ENCODE data around the gene KRR1. TPM values are rescaled to one million over a fixed set of nuclear protein-coding genes. Genes with fewer than 3 reads are reported as not detected.
A peak's percentile ranks its signal among the peaks of the same experiment; 100 is the strongest.
"Not testable (repeated sequence)": the region's sequence is repeated elsewhere in the genome, so short reads cannot be mapped to it uniquely, and the experiment has no call there.

KRR1 gene
- total RNA-seq, 1 donor from 2014 or later, result 21.4 TPM

- H3K9me3 ChIP-seq, result no peaks in the 10 kb centered on the region
- H3K27me3 ChIP-seq, result no peaks in the 10 kb centered on the region
- H3K27ac ChIP-seq, result no peak overlapping the region
- DNase-seq (ENCODE audit: extremely low spot score in 2 of 2), result no peak
- intact Hi-C loops (cut with DNase I), result loop anchor here (5.0 kb wide), 1 partner anchor 510 kb away; no protein-coding TSS in a partner anchor
- H3K4me3 ChIP-seq, result no peak overlapping the region
- H3K36me3 ChIP-seq, result no peaks in the 10 kb centered on the region
- peak; percentile 25 to 66 (median 58) for TF ChIP-seq CTCF (IDR thresholded peaks at IDR 0.05)
- TF ChIP-seq POLR2A (IDR thresholded peaks at IDR 0.05), result no peak
- no peak for TF ChIP-seq POLR2AphosphoS5 (IDR thresholded peaks at IDR 0.05; ENCODE audit: insufficient read depth in 1 of 2, low read depth in 1 of 2)
- no peaks in the 10 kb centered on the region for H3K4me1 ChIP-seq
Measured at GRCh38 chr12:75526655-75527511, 15.5 kb upstream of the KRR1 start.

GRCh38 chr12:75525263-75525662, 13.9 kb upstream of the KRR1 start:
- intact Hi-C loops (cut with DNase I), result loop anchor here (5.0 kb wide), 1 partner anchor 512 kb away; no protein-coding TSS in a partner anchor
- no peaks in the 10 kb centered on the region for H3K36me3 ChIP-seq
- H3K27me3 ChIP-seq, result no peaks in the 10 kb centered on the region
- no peaks in the 10 kb centered on the region for H3K9me3 ChIP-seq
- H3K4me3 ChIP-seq, result no peak overlapping the region
- no peak overlapping the region for H3K27ac ChIP-seq
- no peaks in the 10 kb centered on the region for H3K4me1 ChIP-seq
- no peak for TF ChIP-seq POLR2A (IDR thresholded peaks at IDR 0.05)
- TF ChIP-seq POLR2AphosphoS5 (IDR thresholded peaks at IDR 0.05; ENCODE audit: insufficient read depth in 1 of 2, low read depth in 1 of 2), result no peak
- TF ChIP-seq CTCF (IDR thresholded peaks at IDR 0.05), result no peak
- no peak for DNase-seq (ENCODE audit: extremely low spot score in 2 of 2)

- H3K27me3 ChIP-seq; H3K9me3 ChIP-seq; DNase-seq (ENCODE audit: extremely low spot score in 2 of 2); H3K4me1 ChIP-seq; H3K36me3 ChIP-seq; H3K4me3 ChIP-seq; intact Hi-C loops (cut with DNase I); H3K27ac ChIP-seq: not testable (repeated sequence)
Measured at GRCh38 chr12:75522124-75522523, 10.7 kb upstream of the KRR1 start.

GRCh38 chr12:75521224-75521623, 9.8 kb upstream of the KRR1 start:
- H3K36me3 ChIP-seq; intact Hi-C loops (cut with DNase I); H3K4me3 ChIP-seq; H3K4me1 ChIP-seq; DNase-seq (ENCODE audit: extremely low spot score in 2 of 2); H3K27ac ChIP-seq; H3K27me3 ChIP-seq; H3K9me3 ChIP-seq: not testable (repeated sequence)

GRCh38 chr12:75509621-75510020, 1.8 kb downstream of the KRR1 start:
- TF ChIP-seq POLR2A (IDR thresholded peaks at IDR 0.05), result no peak
- no peak for TF ChIP-seq POLR2AphosphoS5 (IDR thresholded peaks at IDR 0.05; ENCODE audit: insufficient read depth in 1 of 2, low read depth in 1 of 2)
- TF ChIP-seq CTCF (IDR thresholded peaks at IDR 0.05), result no peak
- no peak overlapping the region for H3K4me3 ChIP-seq
- H3K9me3 ChIP-seq, result no peaks in the 10 kb centered on the region
- H3K4me1 ChIP-seq, result peaks cover 25% of the 10 kb centered on the region
- intact Hi-C loops (cut with DNase I), result loop anchor here (10.0 kb wide), 1 partner anchor 175 kb away; the partner anchor contains the start of genes CAPS2 and GLIPR1L1
- no peak for DNase-seq (ENCODE audit: extremely low spot score in 2 of 2)
- H3K27me3 ChIP-seq, result no peaks in the 10 kb centered on the region
- H3K36me3 ChIP-seq, result no peaks in the 10 kb centered on the region
- no peak overlapping the region for H3K27ac ChIP-seq

- no peaks in the 10 kb centered on the region for H3K27me3 ChIP-seq
- no peaks in the 10 kb centered on the region for H3K9me3 ChIP-seq
- peaks cover 25% of the 10 kb centered on the region for H3K4me1 ChIP-seq
- no peak overlapping the region for H3K27ac ChIP-seq
- peaks cover 0 to 8% of the 10 kb centered on the region in 2 donors for H3K36me3 ChIP-seq
- no peak for DNase-seq (ENCODE audit: extremely low spot score in 2 of 2)
- no peak overlapping the region for H3K4me3 ChIP-seq
- intact Hi-C loops (cut with DNase I), result loop anchor here (10.0 kb wide), 1 partner anchor 173 kb away; the partner anchor contains the start of genes CAPS2 and GLIPR1L1
- TF ChIP-seq POLR2AphosphoS5 (IDR thresholded peaks at IDR 0.05; ENCODE audit: insufficient read depth in 1 of 2, low read depth in 1 of 2) (no peak), CTCF (IDR thresholded peaks at IDR 0.05) (no peak), POLR2A (IDR thresholded peaks at IDR 0.05) (no peak)
Measured at GRCh38 chr12:75508159-75508558, 3.2 kb downstream of the KRR1 start.
